Hepatocyte (in vitro differentiated cells): ENCODE data around the gene AQP12B. TPM values are rescaled to one million over a fixed set of nuclear protein-coding genes. Genes with fewer than 3 reads are reported as not detected.

Experiments used
- DNase-seq: peaks from one replicate; pipeline ENCODE4 v3.0.0-alpha.2; 2016; ENCODE audit warnings: low spot score
- H2AFZ ChIP-seq: fragments of 200-600 bp; sonication (generic); 2 replicates; pipeline ENCODE4 v1.6.0; 2016; ENCODE audit warnings: antibody characterized with exemption, mild to moderate bottlenecking
- H3K27ac ChIP-seq: fragments of 200-600 bp; sonication (generic); 2 replicates; pipeline ENCODE4 v1.5.1; 2016; ENCODE audit warnings: mild to moderate bottlenecking
- H3K27me3 ChIP-seq: fragments of 200-600 bp; sonication (generic); 2 replicates; pipeline ENCODE4 v1.6.1; 2016
- H3K36me3 ChIP-seq: fragments of 200-600 bp; sonication (generic); replicated peaks from 2 replicates; pipeline ENCODE4 v1.5.1; 2016; ENCODE audit warnings: low read depth; ENCODE audit not compliant: insufficient read depth
- H3K4me1 ChIP-seq: fragments of 200-600 bp; sonication (generic); 2 replicates; pipeline ENCODE4 v1.5.1; 2016; ENCODE audit warnings: mild to moderate bottlenecking, moderate library complexity; ENCODE audit not compliant: insufficient read depth
- H3K4me2 ChIP-seq: fragments of 200-600 bp; sonication (generic); 2 replicates; pipeline ENCODE4 v1.6.0; 2016
- H3K4me3 ChIP-seq: fragments of 200-600 bp; sonication (generic); 2 replicates; pipeline ENCODE4 v1.5.1; 2016; ENCODE audit warnings: mild to moderate bottlenecking
- H3K79me2 ChIP-seq: fragments of 200-600 bp; sonication (generic); 2 replicates; pipeline ENCODE4 v1.6.0; 2017; ENCODE audit warnings: mild to moderate bottlenecking
- H3K9me2 ChIP-seq: fragments of 200-600 bp; sonication (generic); replicated peaks from 2 replicates; pipeline ENCODE4 v1.6.0; 2017; ENCODE audit warnings: mild to moderate bottlenecking; ENCODE audit not compliant: insufficient read depth
- H3K9me3 ChIP-seq: fragments of 200-600 bp; sonication (generic); 2 replicates; pipeline ENCODE4 v1.5.1; 2016; ENCODE audit warnings: low read depth, mild to moderate bottlenecking
- H4K20me1 ChIP-seq: fragments of 200-600 bp; sonication (generic); 2 replicates; pipeline ENCODE4 v1.6.0; 2016; ENCODE audit warnings: mild to moderate bottlenecking; ENCODE audit not compliant: insufficient read depth, poor library complexity, severe bottlenecking
- CTCF ChIP-seq: fragments of 200-600 bp; sonication (generic); IDR thresholded peaks from 2 replicates; pipeline ENCODE4 v1.5.1; 2016; ENCODE audit warnings: antibody characterized with exemption, mild to moderate bottlenecking; ENCODE audit not compliant: poor library complexity
- EZH2 ChIP-seq: fragments of 200-600 bp; sonication (generic); IDR thresholded peaks from 2 replicates; pipeline ENCODE4 v1.6.1; 2016; ENCODE audit warnings: antibody characterized with exemption, mild to moderate bottlenecking, borderline replicate concordance
- EZH2phosphoT487 ChIP-seq: fragments of 200-600 bp; sonication (generic); IDR thresholded peaks from one replicate; pipeline ENCODE4 v1.6.1; 2018; ENCODE audit warnings: antibody characterized with exemption, mild to moderate bottlenecking, low read depth, moderate library complexity; ENCODE audit not compliant: unreplicated experiment, severe bottlenecking
- WGBS: methylation state at CpG from one replicate; pipeline ENCODE4 v1.1.6; 2016; ENCODE audit warnings: low lambda C conversion rate; ENCODE audit errors: missing lambda C conversion rate; 5-methylcytosine and 5-hydroxymethylcytosine counted together
- polyA plus RNA-seq: library from polyadenylated mRNA; unstranded; fragments of >200 nt; fragmentation: Nextera tagmentation; extraction: Ambion mirVana; gene quantifications from 2 replicates; pipeline ENCODE4 v1.2.1, GENCODE V29; 2016
- total RNA-seq: library from RNA; depleted of rRNA; stranded (reverse); fragments of >200 nt; gene quantifications from 2 replicates; pipeline ENCODE4 v1.2.3, GENCODE V29; 2014

AQP12B gene
- total and polyA plus RNA-seq, 2 experiments from 2014 or later = 0.53 TPM; not detected in 1

GRCh38 chr2:240713928-240714746 lies 31.5 kb upstream of the AQP12B start:
- H3K27me3 ChIP-seq = no peaks in the 10 kb centered on the region
- no peaks in the 10 kb centered on the region for H3K36me3 ChIP-seq
- no peak overlapping the region for H3K27ac ChIP-seq
- TF ChIP-seq EZH2 (no peak), CTCF (no peak), EZH2phosphoT487 (no peak)
- H3K4me2 ChIP-seq = no peak overlapping the region
- H4K20me1 ChIP-seq = no peaks in the 10 kb centered on the region
- H3K4me1 ChIP-seq = no peaks in the 10 kb centered on the region
- H2AFZ ChIP-seq = no peak overlapping the region
- 87% methylated on average over 25 of the region's 26 CpGs for WGBS
- no peak overlapping the region for H3K4me3 ChIP-seq
- no peak for DNase-seq
- no peaks in the 10 kb centered on the region for H3K9me3 ChIP-seq
- no peaks in the 10 kb centered on the region for H3K9me2 ChIP-seq
- H3K79me2 ChIP-seq = no peaks in the 10 kb centered on the region

DNA sequence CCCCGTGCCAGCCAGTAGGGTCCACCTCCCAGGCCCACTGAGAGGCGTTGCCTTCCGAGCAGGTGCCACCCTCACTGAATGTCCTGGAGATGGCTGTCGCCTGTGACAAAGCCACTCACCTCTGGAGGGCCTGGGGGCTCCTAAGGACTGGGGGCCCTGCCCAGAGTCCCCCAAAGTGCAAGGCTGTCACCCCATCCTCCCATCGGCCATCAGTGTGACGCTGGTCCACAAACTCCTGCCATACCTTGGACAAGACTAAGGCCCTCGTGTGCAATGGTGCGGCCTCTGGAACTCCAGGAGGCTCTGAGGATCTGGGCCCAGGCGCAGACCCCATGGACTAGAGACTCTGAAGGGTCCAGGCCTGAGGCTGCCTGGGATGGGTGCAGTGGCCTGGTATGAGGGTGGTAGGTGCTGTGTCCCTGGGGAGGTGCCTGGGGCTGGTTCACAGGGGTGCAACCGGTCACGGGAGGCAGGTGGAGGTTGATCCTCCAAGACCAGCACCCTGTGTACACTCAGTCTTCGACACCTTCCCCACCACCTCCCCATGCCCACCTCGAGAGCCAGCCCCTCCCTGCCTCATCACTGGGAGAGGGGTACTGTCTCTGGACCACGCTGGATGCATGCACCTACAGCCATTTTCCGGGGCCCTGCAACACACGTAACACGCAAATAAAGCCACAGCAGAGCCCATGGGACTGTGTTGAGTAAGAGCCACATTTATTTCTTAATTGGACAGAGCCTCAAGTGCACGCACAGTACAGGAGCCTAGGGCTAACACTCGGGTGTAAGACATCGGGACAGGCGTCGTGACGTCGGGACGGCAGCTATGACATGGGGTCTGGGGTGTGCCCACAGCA lies 30.6 kb upstream of the AQP12B start:
- no peaks in the 10 kb centered on the region for H3K27me3 ChIP-seq
- no peak overlapping the region for H3K4me3 ChIP-seq
- no peak overlapping the region for H3K4me2 ChIP-seq
- no peaks in the 10 kb centered on the region for H3K36me3 ChIP-seq
- no peaks in the 10 kb centered on the region for H3K9me3 ChIP-seq
- 93% methylated on average over 25 of the region's 25 CpGs for WGBS
- no peak for DNase-seq
- no peaks in the 10 kb centered on the region for H4K20me1 ChIP-seq
- no peaks in the 10 kb centered on the region for H3K79me2 ChIP-seq
- H3K27ac ChIP-seq = no peak overlapping the region
- H3K4me1 ChIP-seq = no peaks in the 10 kb centered on the region
- TF ChIP-seq EZH2 (no peak), CTCF (no peak), EZH2phosphoT487 (no peak)
- no peak overlapping the region for H2AFZ ChIP-seq
- H3K9me2 ChIP-seq = no peaks in the 10 kb centered on the region

DNA sequence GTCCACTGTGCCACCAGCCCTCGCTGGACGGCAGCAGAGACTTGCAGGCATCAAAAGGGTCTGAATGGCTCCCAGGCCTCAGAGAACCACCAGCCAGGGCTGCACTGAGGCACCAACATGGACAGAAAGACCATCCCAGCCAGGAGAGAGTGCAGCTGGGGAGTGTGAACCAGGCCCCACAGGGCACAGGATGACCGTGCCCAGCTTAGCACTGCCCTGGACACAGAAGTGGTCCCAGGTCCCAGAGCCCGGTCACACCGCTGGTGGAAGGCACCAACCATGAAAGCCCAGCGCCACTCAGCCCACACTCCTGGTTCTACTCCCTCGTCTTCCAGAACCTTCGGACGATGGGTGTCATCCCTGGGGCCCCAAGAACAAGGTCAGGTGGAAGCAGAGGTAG lies 29.4 kb upstream of the AQP12B start:
- Histone ChIP-seq H2AFZ (no peak overlapping the region), H4K20me1 (no peaks in the 10 kb centered on the region), H3K79me2 (no peaks in the 10 kb centered on the region), H3K9me2 (no peaks in the 10 kb centered on the region), H3K36me3 (no peaks in the 10 kb centered on the region), H3K4me3 (no peak overlapping the region), H3K27ac (no peak overlapping the region), H3K4me2 (no peak overlapping the region), H3K9me3 (no peaks in the 10 kb centered on the region), H3K27me3 (no peaks in the 10 kb centered on the region), H3K4me1 (no peaks in the 10 kb centered on the region)
- WGBS = 96% methylated on average over 9 of the region's 9 CpGs
- no peak for TF ChIP-seq CTCF
- no peak for TF ChIP-seq EZH2phosphoT487
- no peak for TF ChIP-seq EZH2
- no peak for DNase-seq
